ENCODE data around the gene GLOD4. TPM values are rescaled to one million over a fixed set of nuclear protein-coding genes. Genes with fewer than 3 reads are reported as not detected.

GLOD4 gene
- total RNA-seq, 1 donor from 2014 or later = 60.2 TPM

DNA sequence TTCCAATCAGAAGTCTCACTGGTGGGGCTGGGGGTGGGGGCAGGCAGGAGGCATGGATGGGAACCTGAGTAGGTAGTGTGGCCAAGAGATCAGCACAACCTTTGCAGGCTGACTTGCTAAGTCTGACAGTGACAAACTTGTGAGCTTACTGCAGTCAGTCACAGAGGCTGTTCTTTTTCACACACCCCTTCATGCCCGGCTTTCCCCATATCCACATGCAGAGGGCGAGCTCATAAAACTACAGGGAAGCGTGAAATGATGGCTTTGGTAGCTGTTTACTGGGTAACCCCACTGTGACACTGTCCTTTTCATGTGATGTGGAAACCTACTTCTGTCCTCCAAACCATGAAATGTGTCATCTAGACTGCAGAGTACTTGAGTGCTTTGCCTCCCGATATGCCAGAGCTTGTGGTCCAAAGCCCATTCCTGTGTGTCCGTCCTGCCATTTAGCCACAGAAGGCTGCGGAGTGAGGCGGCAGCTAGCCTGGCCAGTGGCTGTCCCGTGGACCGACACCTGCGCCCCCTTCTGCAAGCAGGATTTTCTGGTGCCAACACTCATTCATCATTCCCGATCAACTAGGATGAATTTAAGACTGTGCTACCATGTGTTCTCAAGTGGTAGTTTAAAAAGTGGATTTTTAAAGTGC is 39.8 kb downstream of the GLOD4 start:
- no peak for DNase-seq

DNA sequence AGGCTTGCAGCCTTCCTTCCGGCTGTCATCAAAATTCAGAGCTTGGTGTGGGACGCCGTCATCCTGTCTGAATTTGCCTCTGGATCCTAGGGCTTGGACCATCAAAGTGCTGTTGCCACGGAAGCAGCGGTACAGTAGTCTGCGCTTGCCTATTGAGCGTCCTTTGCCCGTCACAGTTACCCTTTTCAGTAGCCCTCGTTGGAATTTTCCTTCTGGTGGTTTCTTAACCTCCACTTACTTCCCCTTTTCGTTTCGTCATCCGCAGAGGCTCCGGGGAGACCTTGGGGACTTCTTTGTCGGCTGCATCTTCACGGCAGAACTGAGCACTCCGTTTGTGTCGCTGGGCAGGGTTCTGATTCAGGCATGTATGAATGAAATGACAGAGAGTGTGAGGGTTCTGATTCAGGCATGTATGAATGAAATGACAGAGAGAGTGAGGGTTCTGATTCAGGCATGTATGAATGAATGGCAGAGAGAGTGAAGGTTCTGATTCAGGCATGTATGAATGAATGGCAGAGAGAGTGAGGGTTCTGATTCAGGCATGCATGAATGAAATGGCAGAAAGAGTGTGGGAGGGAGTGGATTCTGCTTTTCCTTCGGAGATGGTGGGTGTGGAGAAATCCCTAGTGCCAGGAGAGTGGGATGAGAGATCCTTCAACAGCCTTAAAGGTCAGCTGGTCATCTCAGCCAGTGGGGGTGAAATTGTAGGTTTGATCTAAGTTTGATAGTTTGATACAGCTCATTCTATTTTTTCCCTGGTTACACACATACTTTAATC is 41.7 kb downstream of the GLOD4 start:
- DNase-seq = no peak

DNA sequence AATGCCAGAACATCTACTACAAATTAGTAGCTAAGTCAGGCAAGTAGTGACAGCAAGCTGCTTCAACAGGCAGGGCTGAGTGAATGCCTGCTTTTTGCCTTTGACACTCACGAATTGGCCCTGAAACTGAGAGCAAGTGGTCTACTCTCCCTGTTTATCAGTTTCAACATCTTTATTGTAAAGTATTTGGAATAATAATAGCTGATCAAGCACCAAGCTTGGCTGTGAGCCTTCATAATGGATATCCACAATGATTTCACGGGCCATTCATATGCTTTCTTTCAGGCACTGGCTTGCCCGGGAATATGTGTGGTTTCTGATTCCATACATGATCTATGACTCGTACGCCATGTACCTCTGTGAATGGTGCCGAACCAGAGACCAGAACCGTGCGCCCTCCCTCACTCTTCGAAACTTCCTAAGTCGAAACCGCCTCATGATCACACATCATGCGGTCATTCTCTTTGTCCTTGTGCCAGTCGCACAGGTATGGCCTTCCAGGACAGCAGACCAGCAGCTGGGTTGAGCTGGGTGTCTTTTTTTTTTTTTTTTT is 44.4 kb downstream of the GLOD4 start:
- no peak for DNase-seq

DNA sequence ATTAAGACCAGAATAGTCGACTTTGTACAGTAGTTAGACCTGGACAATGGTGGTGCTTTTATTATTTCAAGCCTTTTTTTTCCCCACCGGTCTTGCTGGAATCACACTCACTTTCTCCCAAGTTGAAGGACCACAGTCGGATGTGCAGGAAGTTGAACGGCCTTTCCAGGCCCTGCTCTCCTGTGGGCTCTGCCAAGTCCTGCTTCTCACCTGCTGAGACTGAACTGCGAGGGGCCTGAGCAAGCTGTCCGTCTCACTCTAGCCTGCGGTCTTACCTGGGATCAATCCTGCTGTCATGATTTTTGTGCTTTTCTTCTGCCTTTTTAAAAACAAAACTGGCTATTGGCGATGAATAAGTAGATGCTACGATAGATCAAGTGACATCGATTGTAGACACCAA is 48.3 kb downstream of the GLOD4 start:
- DNase-seq = no peak

DNA sequence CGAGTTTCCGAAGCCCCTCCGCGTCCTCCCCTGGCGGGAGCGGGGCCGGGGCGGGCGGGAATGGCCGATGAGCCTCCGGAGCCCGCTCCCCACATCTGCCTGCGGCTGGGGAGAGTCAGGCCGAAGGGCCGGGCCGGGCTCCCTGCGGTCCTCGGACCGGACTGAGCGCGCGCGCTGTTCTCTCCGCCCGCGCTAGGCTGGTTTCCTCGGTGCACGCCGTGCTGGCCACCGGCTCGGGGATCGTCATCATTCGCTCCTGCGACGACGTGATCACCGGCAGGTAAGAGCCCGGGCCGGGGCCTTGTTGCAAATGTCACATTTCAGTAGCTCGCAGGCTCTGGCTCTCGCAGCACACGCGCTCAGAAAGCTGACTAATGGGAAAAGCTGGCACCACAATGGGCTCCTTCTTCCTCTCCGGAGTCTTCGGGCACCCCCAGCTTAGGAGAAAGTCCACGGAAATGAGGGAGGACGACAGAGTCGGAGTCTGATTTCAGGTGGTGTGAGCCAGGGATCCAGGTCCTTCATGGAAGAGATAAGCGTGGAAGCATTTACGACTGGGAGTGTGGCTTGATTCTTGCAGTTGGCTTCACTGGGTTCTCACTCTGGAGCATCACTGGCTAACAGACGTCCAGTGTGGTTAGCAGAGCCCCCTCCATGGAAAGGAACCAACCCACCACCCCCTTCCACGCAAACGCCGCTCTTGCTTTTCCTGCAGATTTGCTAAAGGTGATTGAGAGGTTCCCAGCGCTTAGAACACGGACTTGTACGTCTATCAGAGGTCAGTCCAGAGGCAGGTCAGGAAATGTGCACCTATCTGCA is 49.0 kb downstream of the GLOD4 start:
- DNase-seq = peak; percentile 18

DNA sequence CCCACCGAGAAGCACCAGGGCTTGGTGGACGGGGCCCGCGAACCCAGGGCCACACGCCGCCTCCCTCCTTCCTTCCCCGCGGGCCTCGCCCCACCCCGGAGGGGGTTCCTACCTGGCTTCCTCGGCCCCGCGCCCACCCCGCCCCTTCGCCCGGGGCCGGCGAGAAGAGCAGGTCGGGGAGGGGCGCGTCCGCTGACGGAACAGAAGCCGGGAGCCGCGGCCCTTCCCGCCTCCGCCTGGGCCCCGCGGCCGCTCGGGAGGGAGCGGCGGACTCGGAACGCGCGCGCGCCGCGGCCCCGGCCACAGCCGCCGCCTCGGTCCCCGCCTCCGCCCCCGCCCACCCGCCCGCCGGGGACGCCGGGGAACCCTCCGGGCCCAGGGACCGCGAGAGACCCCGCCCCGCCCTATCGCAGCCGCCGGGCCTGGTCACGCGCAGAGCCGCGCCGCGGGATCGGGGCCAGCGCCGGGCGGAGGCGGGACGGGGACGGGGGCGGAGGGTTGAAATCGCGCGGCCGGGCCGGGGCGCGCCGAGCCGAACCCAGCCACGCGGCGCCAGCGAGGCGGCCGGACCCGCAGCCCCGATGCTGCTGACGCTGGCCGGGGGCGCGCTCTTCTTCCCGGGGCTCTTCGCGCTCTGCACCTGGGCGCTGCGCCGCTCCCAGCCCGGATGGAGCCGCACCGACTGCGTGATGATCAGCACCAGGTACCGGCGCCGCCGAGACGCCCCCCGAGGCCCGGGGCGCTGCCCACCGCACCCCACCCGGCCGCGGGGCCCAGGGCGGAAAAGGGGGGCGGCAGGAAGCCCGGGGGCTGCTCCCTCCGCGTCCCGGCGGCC is 49.8 kb downstream of the GLOD4 start, which contains the start of gene TLCD3A:
TLCD3A (plus strand) TSS at position 530 of the 835 bp plus-strand sequence; CDS start at position 582, 52 bp downstream.
- DNase-seq = peak; percentile 20

DNA sequence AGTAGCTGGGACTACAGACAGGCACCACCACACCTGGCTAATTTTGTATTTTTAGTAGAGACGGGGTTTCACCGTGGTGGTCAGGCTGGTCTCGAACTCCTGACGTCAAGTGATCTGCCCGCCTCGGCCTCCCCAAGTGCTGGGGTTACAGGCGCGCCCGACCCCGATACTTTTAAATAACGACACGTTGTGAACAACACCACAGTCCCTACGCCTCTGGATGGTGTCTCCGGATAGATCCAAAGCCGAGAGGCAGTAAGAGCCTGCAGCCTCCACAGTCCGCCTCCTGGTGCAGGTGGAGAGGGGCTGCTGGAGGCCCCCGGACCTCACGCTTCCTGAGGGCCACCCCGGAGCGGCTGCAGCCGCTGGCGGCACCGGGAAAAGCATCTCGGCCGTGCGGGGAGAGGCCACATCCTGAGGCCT is 50.4 kb downstream of the GLOD4 start:
- DNase-seq = no peak

DNA sequence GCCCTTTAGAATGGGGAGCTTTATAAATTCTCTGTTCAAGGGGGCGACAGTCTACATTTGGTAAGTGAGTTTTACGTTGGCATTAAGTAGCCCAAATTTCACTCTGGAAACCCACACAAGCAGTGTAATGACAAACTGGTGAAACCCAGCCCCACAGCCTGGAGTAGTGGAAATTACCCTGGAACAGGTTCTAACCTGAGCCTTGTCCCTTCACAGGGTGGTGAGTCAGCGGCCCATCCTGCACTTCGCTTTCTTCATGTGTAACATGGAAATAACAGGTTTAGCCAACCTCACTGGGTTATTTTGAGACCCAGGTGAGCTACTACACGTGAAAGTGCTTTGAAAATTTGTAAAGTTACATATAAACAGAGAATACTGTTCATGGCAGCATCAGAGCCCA is 53.2 kb downstream of the GLOD4 start:
- no peak for DNase-seq

DNA sequence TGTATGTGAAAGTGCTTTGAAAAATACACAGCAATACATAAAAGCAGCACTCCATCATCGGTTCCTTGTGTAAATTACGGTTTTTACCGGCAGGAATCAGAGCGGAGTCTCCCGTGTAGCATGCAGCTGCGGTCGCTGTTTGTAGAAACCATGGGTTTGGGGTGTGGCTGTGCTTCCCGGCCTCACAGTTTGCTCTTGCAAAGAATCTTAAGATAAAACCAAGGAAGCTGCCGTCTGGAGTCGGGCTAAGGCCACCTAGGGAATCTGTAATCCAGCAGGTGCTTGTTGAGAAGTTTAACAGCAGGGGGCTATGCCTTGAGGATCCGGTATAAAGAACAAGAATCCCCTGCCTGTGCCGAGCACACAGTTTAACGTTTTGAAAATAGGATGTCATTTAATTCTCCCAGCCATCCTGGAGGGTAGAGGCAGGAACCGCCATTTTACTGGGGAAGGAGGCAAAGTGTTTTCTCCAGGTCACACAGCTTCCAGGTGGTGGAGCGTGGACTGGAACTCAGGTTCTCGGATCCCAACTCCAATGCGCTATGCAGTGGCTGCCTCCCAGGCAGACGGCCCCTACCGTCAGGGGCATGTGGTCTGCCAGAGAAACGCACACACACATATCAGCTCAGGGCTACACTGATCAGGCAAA is 55.7 kb downstream of the GLOD4 start:
- no peak for DNase-seq

DNA sequence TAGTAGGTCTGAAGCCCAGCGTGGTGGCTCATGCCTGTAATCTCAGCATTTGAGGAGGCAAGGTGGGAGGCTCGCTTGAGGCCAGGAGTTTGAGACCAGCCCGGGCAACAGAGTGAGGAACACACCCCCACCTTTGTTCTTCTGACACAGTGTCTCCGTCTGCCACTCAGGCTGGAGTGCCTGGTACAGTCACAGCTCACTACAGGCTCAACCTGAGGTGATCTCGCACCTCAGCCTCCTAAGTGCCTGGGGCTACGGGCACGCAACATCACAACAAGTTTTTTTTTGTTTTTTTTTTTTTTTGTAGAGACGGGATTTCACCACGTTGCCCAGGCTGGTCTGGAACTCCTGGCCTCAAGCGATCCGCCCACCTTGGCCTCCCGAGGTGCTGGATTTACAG is 56.3 kb downstream of the GLOD4 start:
- no peak for DNase-seq

DNA sequence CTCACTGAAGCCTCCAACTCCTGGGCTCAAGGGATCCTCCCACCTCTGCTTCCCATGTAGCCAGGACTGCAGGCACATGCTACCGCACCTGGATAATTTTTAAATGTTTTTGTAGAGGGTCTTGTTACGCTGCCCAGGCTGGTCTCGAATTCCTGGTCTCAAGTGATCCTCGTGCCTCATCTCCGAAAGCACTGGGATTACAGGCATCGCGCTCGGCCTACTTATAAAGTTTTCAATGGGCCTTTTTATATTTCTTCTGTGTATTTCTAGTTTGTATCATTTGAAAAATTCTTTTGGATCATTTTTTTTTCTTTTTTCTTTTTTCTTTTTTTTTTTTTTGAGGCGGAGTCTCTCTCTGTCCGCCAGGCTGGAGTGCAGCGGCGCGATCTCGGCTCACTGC is 57.0 kb downstream of the GLOD4 start:
- no peak for DNase-seq

DNA sequence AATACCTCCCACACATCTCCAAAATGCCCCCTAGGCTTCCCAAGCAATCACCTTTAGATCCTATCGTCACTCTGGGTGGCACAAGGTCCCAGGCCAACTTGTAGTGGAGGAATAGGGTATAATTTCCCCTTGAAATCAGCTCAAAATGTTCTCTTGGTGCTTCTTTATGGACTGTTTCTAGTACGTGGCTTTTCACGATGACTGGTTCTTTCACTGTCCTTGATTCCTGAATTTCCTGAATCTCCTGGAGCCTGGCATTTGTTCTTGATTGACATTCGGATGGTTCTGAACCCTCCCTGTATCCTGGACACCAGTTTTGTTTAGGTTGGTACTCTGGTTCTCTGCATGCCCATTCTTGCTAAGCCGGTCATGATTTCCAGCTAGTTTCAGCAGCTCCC is 60.5 kb downstream of the GLOD4 start:
- no peak for DNase-seq

DNA sequence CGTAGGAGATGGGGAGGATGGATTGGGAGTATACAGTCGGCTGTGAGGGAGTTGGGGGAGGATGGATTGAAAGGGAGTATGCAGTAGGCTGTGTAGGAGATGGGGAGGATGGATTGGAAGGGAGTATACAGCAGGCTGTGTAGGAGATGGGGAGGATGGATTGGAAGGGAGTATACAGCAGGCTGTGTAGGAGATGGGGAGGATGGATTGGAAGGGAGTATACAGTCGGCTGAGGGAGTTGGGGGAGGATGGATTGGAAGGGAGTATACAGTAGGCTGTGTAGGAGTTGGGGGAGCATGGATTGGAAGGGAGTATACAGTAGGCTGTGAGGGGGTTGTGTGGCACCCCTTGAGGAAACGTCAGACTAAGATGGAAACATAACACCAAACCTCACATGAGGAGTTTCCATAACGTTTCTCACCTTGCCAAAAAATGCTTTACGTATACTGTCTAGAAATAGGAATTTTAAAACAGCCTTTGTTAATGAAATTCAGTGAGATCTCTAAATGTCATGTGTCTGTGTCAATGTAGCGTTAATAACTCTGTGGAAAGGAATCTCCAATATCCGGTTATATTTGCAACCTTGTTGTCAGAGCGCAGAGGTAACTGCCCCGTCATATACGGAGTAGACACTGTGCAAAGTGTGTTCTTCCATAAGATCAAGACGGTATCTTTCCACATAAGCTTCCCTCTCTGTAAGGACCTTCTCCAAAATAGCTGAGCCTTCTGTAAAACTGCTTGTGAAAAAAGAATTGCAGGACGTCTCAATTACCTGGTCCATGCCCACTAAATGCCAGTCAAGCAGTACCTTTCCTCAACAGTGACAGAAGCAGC is 61.2 kb downstream of the GLOD4 start:
- DNase-seq = no peak

DNA sequence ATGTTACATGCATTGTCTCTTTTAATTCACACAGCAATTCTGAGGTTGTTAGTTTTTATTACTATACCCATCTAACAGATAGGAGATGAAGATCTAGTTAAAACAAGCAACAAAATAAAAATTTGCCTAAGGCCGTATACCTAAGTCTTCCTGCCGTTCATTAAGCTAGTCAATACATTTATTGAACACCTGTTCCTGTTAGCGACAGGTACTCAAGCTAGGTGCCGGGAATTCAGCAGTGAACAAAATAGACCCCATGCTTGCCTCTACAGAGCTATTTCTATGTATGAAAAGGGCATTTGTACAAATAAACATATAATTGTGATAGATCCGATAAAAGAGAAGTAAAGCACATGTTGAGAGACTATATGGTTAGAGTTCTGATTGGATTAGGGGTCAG is 64.0 kb downstream of the GLOD4 start:
- no peak for DNase-seq

Other genes with a start within 250 kb of the GLOD4 start
- gene VPS53, start 67.4 kb downstream of the GLOD4 start, total RNA-seq = 18.7 TPM
- 9.5 TPM for gene TLCD3A, start 49.7 kb downstream of the GLOD4 start, total RNA-seq
- 10.1 TPM for gene GEMIN4, start 30.0 kb downstream of the GLOD4 start, total RNA-seq
- 17.5 TPM for gene MRM3, start 73 bp upstream of the GLOD4 start, total RNA-seq
- 16.7 TPM for gene NXN, start 197.5 kb upstream of the GLOD4 start, total RNA-seq
- 12.0 TPM for gene TIMM22, start 214.8 kb upstream of the GLOD4 start, total RNA-seq